ENCODE data around the gene PROKR1. TPM values are rescaled to one million over a fixed set of nuclear protein-coding genes. Genes with fewer than 3 reads are reported as not detected.

PROKR1 gene
- total RNA-seq, 1 experiment from 2014 or later: not detected

Other genes with a start within 250 kb of the PROKR1 start
- 0.61 and 1.7 TPM in 2 replicates for gene FBXO48, start 176.3 kb upstream of the PROKR1 start, total RNA-seq (2014; rRNA removed; shearing (Covaris generic); ENCODE audit: low replicate concordance)
- 2.5 and 5.3 TPM in 2 replicates for gene APLF, start 176.0 kb upstream of the PROKR1 start, total RNA-seq (2014; rRNA removed; shearing (Covaris generic); ENCODE audit: low replicate concordance)
- gene ARHGAP25, start 91.2 kb downstream of the PROKR1 start, total RNA-seq (2014; rRNA removed; shearing (Covaris generic); ENCODE audit: low replicate concordance): 172 and 213 TPM in 2 replicates
- not detected in 2 replicates for gene BMP10, start 227.8 kb downstream of the PROKR1 start, total RNA-seq (2014; rRNA removed; shearing (Covaris generic); ENCODE audit: low replicate concordance)